OCI-LY3 (cell line): ENCODE data around the gene GC.

Source experiments
- EZH2phosphoT487 ChIP-seq: fragments of 200-600 bp; shearing (Covaris generic); IDR thresholded peaks from 2 replicates; pipeline ENCODE4 v1.6.1; 2018; ENCODE audit warnings: antibody characterized with exemption, mixed run types, low read depth
- TF ChIP-seq, protein P1 (sequence below): fragments of 200-600, 300-600 bp; sonication (generic); IDR thresholded peaks from 2 replicates; pipeline ENCODE4 v1.5.1; 2014; ENCODE audit warnings: antibody characterized with exemption, low read length, low read depth

DNA sequence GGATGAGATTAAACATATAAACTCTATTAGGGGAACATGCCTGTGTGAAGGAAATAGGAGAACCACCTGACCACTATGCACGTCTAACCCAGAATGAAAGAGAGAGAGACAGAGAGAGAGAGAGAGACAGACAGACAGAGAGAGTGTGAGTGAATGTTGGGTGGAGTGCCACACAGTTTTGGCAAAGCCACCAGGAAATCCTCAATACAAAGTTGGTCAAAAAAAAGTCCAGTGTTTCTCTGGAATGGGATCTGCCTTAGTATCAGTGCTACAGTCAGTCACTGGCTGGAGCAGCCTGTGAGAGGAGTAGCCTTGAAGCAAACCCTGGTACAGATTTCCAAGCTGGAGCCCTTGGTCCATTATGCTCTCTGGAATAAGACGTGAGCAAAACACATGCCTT is 91.7 kb downstream of the GC start:
- TF ChIP-seq, protein P1, sequence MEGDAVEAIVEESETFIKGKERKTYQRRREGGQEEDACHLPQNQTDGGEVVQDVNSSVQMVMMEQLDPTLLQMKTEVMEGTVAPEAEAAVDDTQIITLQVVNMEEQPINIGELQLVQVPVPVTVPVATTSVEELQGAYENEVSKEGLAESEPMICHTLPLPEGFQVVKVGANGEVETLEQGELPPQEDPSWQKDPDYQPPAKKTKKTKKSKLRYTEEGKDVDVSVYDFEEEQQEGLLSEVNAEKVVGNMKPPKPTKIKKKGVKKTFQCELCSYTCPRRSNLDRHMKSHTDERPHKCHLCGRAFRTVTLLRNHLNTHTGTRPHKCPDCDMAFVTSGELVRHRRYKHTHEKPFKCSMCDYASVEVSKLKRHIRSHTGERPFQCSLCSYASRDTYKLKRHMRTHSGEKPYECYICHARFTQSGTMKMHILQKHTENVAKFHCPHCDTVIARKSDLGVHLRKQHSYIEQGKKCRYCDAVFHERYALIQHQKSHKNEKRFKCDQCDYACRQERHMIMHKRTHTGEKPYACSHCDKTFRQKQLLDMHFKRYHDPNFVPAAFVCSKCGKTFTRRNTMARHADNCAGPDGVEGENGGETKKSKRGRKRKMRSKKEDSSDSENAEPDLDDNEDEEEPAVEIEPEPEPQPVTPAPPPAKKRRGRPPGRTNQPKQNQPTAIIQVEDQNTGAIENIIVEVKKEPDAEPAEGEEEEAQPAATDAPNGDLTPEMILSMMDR: no peak
- TF ChIP-seq EZH2phosphoT487: no peak
